SK-N-SH treated with all-trans-retinoic acid at 6 μM for 48 hours (cell line): ENCODE data around the gene JADE3.

Source experiments
- ATAC-seq: fragments of 200-7000 bp; cut with Tn5 transposase; 3 replicates; pipeline ENCODE4 v1.9.1; 2020; ENCODE audit warnings: mild to moderate bottlenecking, moderate library complexity
- ARNTL ChIP-seq: fragments of 450-650 bp; formaldehyde crosslinking; IDR thresholded peaks from 2 replicates; pipeline ENCODE4 v1.5.0; 2020; ENCODE audit warnings: low read depth, mild to moderate bottlenecking, moderate library complexity, borderline replicate concordance
- BACH2 ChIP-seq: fragments of 250-450 bp; sonication (Bioruptor Pico); IDR thresholded peaks from 2 replicates; pipeline ENCODE4 v1.9.0; 2021; ENCODE audit warnings: mild to moderate bottlenecking, borderline replicate concordance
- CREB5 ChIP-seq: fragments of 250-450 bp; sonication (Bioruptor Pico); IDR thresholded peaks from 2 replicates; pipeline ENCODE4 v1.5.1; 2020; ENCODE audit warnings: low read depth, mild to moderate bottlenecking, moderate library complexity
- CSDC2 ChIP-seq: fragments of 250-450 bp; sonication (Bioruptor Pico); IDR thresholded peaks from 2 replicates; pipeline ENCODE4 v1.5.0; 2020; ENCODE audit warnings: mild to moderate bottlenecking, moderate library complexity
- ESRRG ChIP-seq: fragments of 250-450 bp; sonication (Bioruptor Pico); IDR thresholded peaks from 2 replicates; pipeline ENCODE4 v1.6.1; 2021; ENCODE audit warnings: mild to moderate bottlenecking
- GLIS3 ChIP-seq: fragments of 250-450 bp; sonication (Bioruptor Pico); IDR thresholded peaks from 2 replicates; pipeline ENCODE4 v1.5.0; 2020; ENCODE audit warnings: mild to moderate bottlenecking, moderate library complexity
- ISL1 ChIP-seq: fragments of 250-450 bp; sonication (Bioruptor Pico); IDR thresholded peaks from 2 replicates; pipeline ENCODE4 v2.1.2; 2022; ENCODE audit warnings: mild to moderate bottlenecking, moderate library complexity
- OSR1 ChIP-seq: fragments of 250-450 bp; sonication (Bioruptor Pico); IDR thresholded peaks from 2 replicates; pipeline ENCODE4 v1.8.0; 2022; ENCODE audit warnings: moderate library complexity, mild to moderate bottlenecking, inconsistent platforms
- PPARA ChIP-seq: fragments of 250-450 bp; sonication (Bioruptor Pico); IDR thresholded peaks from 2 replicates; pipeline ENCODE4 v1.5.0; 2020; ENCODE audit warnings: mild to moderate bottlenecking, borderline replicate concordance
- RARB ChIP-seq: fragments of 250-450 bp; sonication (Bioruptor Pico); IDR thresholded peaks from 2 replicates; pipeline ENCODE4 v1.8.0; 2021; ENCODE audit warnings: mild to moderate bottlenecking, moderate library complexity
- SNAI2 ChIP-seq: fragments of 250-450 bp; sonication (Bioruptor Pico); IDR thresholded peaks from 2 replicates; pipeline ENCODE4 v1.5.0; 2020; ENCODE audit warnings: mild to moderate bottlenecking, moderate library complexity
- TCF4 ChIP-seq: fragments of 250-450 bp; sonication (Bioruptor Pico); IDR thresholded peaks from 2 replicates; pipeline ENCODE4 v1.8.0; 2021; ENCODE audit warnings: mild to moderate bottlenecking, moderate library complexity, borderline replicate concordance
- TOX ChIP-seq: fragments of 250-450 bp; sonication (Bioruptor Pico); IDR thresholded peaks from 2 replicates; pipeline ENCODE4 v1.8.0; 2021; ENCODE audit warnings: mild to moderate bottlenecking, moderate library complexity, borderline replicate concordance
- ZFP3 ChIP-seq: fragments of 250-450 bp; sonication (Bioruptor Pico); IDR thresholded peaks from 2 replicates; pipeline ENCODE4 v1.5.0; 2020; ENCODE audit warnings: mild to moderate bottlenecking, moderate library complexity
- ZFP30 ChIP-seq: fragments of 450-650 bp; formaldehyde crosslinking; IDR thresholded peaks from 2 replicates; pipeline ENCODE4 v1.5.0; 2022; ENCODE audit warnings: mild to moderate bottlenecking, moderate library complexity
- ZNF70 ChIP-seq: fragments of 450-650 bp; formaldehyde crosslinking; IDR thresholded peaks from 2 replicates; pipeline ENCODE4 v1.5.0; 2020; ENCODE audit warnings: mild to moderate bottlenecking, moderate library complexity
- ZNF8 ChIP-seq: fragments of 450-650 bp; formaldehyde crosslinking; IDR thresholded peaks from 2 replicates; pipeline ENCODE4 v1.5.0; 2020; ENCODE audit warnings: mild to moderate bottlenecking, moderate library complexity
- TF ChIP-seq, protein P1 (sequence below): fragments of 250-450 bp; sonication (Bioruptor Pico); IDR thresholded peaks from 2 replicates; pipeline ENCODE4 v1.8.0; 2020; ENCODE audit warnings: mild to moderate bottlenecking, moderate library complexity, borderline replicate concordance
- TF ChIP-seq, protein P2 (sequence below): fragments of 250-450 bp; sonication (Bioruptor Pico); IDR thresholded peaks from 2 replicates; pipeline ENCODE4 v1.8.0; 2021; ENCODE audit warnings: low read depth, mild to moderate bottlenecking, moderate library complexity, borderline replicate concordance
- TF ChIP-seq, protein P3 (sequence below): fragments of 250-450 bp; sonication (Bioruptor Pico); IDR thresholded peaks from 2 replicates; pipeline ENCODE4 v1.5.1; 2021; ENCODE audit warnings: mild to moderate bottlenecking, moderate library complexity

JADE3 gene

DNA sequence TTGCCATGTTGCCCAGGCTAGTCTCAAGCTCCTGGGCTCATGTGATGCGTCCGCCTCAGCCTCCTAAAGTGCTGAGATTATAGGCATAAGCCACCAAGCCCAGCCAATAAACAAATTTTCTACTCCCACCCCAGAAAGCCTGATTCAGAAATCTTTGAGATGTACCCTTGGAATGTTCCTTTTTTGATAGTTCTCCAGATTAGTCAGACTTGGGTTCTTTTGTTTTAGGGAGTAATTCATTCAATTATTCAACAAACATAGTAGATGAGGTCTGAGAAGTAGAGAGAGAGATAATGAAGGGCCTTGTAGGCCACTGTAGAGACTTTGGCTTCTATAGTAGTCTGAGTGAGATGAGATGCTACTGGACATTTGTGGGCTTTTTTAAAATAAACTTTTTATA is 47.6 kb upstream of the JADE3 start (continued):
- TF ChIP-seq CREB5 (CRISPR knock-in tag) (no peak), ARNTL (no peak), ZNF8 (CRISPR knock-in tag) (no peak), ESRRG (no peak)

- TF ChIP-seq, protein P1, sequence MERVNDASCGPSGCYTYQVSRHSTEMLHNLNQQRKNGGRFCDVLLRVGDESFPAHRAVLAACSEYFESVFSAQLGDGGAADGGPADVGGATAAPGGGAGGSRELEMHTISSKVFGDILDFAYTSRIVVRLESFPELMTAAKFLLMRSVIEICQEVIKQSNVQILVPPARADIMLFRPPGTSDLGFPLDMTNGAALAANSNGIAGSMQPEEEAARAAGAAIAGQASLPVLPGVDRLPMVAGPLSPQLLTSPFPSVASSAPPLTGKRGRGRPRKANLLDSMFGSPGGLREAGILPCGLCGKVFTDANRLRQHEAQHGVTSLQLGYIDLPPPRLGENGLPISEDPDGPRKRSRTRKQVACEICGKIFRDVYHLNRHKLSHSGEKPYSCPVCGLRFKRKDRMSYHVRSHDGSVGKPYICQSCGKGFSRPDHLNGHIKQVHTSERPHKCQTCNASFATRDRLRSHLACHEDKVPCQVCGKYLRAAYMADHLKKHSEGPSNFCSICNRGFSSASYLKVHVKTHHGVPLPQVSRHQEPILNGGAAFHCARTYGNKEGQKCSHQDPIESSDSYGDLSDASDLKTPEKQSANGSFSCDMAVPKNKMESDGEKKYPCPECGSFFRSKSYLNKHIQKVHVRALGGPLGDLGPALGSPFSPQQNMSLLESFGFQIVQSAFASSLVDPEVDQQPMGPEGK (CRISPR knock-in tag), result no peak
- no peak for TF ChIP-seq PPARA (CRISPR knock-in tag)
- TF ChIP-seq BACH2 (CRISPR knock-in tag), result no peak
- TF ChIP-seq, all 23 proteins: peak for 0
- ATAC-seq, result peak; percentile 36; the same call in 2 of the 3 replicates
Observed at GRCh38 chrX:46865281-46865680, 46.9 kb upstream of the JADE3 start.

DNA sequence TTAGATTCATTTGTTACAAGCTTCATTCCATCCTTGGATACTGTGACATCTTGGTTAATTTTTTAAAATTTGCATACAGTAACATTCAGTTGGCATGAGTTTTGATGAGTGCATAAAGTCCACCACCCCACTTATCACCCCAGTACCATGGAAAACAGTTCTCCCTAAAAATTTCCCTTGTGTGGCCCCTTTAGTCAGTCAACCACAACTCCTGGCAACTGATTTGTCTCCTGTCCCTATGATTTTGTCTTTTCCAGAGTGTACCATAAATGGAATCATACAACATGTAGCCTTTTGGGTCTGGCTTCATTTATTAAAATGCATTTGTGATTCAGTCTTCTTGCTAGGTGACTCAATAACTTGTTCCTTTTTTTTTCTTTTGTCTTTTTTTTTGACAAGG is 45.5 kb upstream of the JADE3 start:
- no peak for ATAC-seq
- TF ChIP-seq CSDC2 (CRISPR knock-in tag) (no peak), TCF4 (CRISPR knock-in tag) (no peak), CREB5 (CRISPR knock-in tag) (no peak), ZNF8 (CRISPR knock-in tag) (no peak), OSR1 (CRISPR knock-in tag) (no peak), GLIS3 (CRISPR knock-in tag) (no peak), BACH2 (CRISPR knock-in tag) (no peak), ZFP30 (CRISPR knock-in tag) (no peak), SNAI2 (no peak), RARB (CRISPR knock-in tag) (no peak), PPARA (CRISPR knock-in tag) (no peak), ISL1 (CRISPR knock-in tag) (no peak), ESRRG (no peak), TOX (CRISPR knock-in tag) (no peak), ZNF70 (CRISPR knock-in tag) (no peak)
- TF ChIP-seq, protein P2, sequence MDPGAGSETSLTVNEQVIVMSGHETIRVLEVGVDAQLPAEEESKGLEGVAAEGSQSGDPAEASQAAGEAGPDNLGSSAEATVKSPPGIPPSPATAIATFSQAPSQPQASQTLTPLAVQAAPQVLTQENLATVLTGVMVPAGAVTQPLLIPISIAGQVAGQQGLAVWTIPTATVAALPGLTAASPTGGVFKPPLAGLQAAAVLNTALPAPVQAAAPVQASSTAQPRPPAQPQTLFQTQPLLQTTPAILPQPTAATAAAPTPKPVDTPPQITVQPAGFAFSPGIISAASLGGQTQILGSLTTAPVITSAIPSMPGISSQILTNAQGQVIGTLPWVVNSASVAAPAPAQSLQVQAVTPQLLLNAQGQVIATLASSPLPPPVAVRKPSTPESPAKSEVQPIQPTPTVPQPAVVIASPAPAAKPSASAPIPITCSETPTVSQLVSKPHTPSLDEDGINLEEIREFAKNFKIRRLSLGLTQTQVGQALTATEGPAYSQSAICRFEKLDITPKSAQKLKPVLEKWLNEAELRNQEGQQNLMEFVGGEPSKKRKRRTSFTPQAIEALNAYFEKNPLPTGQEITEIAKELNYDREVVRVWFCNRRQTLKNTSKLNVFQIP (CRISPR knock-in tag), result no peak
- TF ChIP-seq, protein P3, sequence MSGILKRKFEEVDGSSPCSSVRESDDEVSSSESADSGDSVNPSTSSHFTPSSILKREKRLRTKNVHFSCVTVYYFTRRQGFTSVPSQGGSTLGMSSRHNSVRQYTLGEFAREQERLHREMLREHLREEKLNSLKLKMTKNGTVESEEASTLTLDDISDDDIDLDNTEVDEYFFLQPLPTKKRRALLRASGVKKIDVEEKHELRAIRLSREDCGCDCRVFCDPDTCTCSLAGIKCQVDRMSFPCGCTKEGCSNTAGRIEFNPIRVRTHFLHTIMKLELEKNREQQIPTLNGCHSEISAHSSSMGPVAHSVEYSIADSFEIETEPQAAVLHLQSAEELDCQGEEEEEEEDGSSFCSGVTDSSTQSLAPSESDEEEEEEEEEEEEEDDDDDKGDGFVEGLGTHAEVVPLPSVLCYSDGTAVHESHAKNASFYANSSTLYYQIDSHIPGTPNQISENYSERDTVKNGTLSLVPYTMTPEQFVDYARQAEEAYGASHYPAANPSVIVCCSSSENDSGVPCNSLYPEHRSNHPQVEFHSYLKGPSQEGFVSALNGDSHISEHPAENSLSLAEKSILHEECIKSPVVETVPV (CRISPR knock-in tag), result no peak

GRCh38 chrX:46873746-46874145 is 38.5 kb upstream of the JADE3 start:
- no peak for ATAC-seq

More at GRCh38 chrX:46873746-46874145, 38.5 kb upstream of the JADE3 start:
- no peak for TF ChIP-seq ZFP3 (CRISPR knock-in tag)
- TF ChIP-seq, protein P1 (CRISPR knock-in tag), result no peak
- TF ChIP-seq BACH2 (CRISPR knock-in tag), result no peak
- TF ChIP-seq GLIS3 (CRISPR knock-in tag), result no peak
- TF ChIP-seq CSDC2 (CRISPR knock-in tag), result no peak
- TF ChIP-seq, protein P2 (CRISPR knock-in tag), result no peak
- TF ChIP-seq ZFP30 (CRISPR knock-in tag), result no peak
- no peak for TF ChIP-seq ZNF8 (CRISPR knock-in tag)
